Bone marrow (tissue), 2 donors: ENCODE results near the gene CBR1.
"Not testable (repeated sequence)": the region's sequence is repeated elsewhere in the genome, so short reads cannot be mapped to it uniquely, and the experiment has no call there.

Experiments
- DNase-seq, 2 donors: peaks; one replicate each; lab custom pipeline; 2025; lab: John Stamatoyannopoulos, UW

CBR1 gene

DNA sequence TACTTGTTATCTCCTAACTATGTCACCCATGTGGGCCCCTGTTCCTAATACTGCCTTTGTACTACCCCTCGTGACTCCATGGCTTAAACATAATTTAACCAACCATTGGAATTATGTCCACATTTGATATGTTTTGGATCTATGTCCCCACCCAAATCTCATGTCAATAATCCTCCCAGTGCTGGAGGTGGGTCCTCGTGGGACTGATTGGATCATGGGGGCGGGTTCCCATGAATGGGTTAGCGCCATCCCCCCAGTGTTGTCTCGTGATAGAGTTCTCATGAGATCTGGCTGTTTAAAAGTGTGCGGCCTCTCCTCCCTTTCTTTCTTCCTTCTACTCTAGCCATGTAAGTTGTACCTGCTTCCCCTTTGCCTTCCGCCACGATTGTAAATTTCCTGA lies 9.8 kb downstream of the CBR1 start:
- no peak for DNase-seq

DNA sequence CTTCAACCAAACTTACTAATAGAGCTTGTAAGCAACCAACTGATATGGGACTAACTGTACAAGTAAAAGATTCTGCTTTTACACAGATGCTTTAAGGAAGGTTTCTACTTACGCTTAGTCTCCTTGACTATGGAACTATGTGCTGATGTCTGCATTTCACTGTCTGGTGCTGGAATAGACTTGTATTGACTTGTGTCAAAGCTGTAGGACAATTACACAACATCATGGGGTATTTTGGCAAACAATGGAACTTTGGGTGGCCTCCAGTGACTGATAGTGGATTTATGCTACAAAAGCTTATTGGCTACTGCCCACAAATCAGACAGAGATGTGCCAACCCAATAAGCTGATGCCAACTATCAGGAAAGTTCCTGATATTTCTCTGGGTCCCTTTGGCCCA lies 10.6 kb downstream of the CBR1 start:
- DNase-seq: no peak

DNA sequence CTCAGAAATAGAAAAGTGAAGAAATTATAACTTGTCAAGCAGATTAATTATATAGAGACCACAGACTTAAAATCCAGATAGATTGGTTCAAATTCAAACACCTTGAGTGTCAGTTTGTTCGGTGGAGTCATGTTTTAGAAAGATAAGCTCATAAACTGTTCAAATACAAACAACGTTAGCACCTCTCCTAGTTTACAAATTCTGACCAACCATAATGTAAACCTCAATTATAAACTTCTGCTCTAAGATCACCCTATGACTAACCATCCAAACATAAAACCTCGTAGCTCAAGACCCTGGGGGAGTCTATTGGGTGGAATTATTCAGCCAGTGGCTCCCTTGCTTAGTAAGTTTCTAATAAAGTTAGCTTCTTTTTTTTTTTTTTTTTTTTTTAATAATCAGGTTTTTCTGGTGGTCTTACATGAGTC lies 12.4 kb downstream of the CBR1 start:
- DNase-seq: no peak

DNA sequence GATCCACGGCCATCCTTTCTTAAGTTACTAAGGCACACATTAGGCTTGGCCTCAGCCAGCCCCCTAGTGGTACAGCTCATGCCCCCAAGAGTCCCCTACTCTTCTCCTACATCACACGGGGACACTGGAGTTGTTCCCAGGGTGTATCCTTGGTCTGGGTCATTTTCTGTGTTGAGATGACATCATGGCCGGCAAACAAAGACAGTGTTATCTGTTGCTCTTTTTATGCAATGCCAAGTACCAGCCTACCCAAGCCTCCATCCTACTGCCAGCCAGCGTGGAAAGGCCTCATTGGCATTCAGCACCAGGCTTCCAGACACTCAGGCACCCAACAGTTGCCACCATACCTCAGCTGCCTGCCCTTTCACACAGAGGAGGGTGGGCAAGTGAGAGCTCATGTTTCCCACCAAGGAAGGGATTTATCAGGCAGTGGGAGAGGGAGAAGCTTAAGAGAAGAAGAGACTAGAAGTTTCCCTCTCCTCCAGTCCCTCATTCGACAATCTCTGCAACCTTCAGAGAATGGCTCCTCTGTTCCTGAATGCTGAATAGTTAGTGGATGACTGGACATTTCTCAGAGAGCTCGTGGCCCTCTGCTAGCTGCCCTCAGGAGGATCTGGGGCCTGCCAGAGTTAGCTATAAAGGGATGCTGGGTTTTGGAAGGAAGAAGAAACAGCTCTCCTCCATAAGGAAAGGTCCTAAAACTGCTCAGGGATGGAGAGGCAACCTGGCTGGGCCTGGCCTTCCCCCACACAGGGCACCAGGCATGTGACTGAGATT lies 17.7 kb downstream of the CBR1 start:
- DNase-seq: no peak

DNA sequence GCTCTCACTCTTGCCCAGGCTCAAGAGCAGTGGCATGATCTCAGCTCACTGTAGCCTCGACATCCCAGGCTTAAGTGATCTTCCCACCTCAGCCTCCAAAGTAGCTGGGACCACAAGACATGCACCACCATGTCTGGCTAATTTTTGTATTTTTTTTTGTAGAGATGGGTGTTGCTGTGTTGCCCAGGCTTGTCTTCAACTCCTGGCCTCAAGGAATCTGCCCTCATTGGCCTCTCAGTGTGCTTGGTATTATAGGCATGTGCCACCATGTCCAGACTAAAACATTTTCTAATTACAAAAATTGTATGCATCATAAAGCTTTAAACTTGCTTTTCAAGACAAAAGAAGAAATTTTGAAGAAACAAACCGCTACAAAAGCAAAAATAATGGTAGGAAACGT lies 20.1 kb downstream of the CBR1 start:
- no peak for DNase-seq

DNA sequence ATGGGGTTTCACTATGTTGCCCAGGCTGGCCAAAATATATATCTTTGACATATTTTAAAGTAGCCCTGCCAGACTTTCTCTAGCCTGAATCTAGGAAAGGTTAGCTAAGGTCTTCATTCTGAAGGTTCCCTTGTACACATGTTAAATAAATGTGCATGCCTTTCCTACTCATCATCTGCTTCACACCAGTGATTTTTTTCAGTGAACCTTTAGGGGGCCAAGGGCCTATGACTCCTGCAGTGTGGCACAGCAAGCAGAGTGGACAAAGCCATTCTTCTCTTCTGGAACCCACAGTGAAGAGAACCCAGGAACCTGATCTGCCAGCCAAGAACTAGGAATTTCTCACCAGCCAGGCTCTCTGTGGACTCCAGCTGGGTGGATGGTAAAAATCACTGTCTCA lies 22.9 kb downstream of the CBR1 start:
- DNase-seq: no peak

DNA sequence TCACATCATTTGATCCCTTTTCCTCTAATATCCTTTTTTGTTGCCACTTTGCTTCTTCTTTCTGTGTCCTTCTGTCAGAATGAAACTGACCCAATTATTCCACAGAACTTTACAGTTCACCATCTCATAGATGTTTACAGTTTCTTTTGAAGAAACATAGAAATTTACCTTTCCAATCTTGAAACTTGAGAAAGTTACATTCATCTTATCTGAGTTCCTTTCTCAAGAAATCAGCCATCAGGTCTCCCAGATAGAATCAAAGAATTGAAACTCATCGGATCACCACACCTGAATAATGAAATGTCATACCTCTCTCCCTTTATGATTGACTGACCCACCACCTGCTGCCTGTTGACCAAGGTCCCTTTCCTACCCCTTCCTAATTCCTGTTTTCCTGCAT lies 23.7 kb downstream of the CBR1 start:
- no peak for DNase-seq

DNA sequence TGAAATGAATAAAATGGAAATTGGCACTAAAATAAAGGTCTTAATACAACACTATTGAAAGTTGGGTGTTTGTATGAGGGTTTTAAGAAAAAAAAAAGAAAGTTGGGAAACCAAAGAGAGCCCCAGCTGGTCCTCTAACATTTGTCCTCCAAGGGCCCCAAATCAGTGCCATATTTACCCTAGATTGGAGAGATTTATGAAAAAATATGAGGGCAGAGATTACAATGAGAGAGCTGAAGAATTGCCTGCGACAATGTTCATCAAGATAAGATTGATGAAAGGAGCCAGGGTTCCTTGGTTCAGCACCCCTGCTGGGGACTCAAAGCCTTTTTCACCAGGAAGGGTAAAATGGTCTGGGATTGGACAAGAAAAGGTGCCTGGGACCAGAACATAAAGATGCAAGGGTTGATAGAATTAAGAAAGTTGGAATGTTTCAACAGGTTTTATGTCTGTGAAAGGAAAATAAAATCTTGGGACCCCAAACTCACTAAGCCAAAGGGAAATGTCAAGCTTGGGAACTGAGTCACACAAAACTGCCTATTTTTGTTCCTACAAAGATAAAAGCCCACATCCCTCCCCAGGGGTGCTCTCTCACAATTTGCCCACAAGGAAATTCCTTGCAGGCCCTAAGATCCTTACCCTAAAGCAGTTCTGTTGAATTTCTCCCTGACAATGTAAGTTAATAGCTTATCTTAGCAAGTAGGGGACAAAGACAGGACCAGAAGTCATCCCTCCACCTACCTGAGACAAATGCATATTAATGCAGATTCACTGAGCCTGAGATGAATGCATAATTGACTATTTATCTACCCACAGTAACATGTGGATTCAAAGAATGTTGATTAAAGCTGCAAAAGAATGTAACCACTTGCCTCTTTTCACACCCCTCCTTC lies 26.8 kb downstream of the CBR1 start:
- no peak for DNase-seq

DNA sequence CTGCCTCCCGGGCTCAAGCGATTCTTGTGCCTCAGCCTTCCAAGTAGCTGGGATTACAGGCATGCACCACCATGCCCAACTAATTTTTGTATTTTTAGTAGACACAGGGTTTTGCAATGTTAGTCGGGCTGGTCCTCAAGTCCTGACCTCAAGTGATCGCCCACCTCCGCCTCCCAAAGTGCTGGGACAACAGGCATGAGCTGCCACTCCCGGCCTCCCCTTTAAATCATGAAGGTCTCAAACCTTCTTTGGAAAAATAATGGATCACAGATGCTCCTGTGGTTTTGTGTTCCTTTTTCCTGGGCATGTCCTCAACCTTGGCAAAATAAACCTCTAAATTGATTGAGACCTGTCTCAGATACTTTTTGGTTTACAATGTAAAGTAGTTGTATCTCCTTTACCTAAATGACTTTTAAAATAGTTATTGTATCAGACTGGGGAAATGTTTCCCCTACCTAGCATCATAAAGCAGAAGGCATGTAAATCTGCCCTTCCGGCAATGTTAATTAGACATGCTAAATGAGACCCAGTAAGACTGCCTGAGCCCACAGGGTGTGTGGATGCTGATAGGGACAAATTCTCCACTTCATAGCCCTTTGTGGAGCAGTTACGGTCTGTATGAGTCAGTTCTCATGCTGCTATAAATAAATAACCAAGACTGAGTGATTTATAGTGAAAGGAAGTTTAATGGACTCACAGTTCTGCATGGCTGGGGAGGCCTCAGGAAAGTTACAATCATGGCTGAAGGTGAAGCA lies 27.8 kb downstream of the CBR1 start:
- peak in 1 of 2 donors; percentile 89 for DNase-seq

DNA sequence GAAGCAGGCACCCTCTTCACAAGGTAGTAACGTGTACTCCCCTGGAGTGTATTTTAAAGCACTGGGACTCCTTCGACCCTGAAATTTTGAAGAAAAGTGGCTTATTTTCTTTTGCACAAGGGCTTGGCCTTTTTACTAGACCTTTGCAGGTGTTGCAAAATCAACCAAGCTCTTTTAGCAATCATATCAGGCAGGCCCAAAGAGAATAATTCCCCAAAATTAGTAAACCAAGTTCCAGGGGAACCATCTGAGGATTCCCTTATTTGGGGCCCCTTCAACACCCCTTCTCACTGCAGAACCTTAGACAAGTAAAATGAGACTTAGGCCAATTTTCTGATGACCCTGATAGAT lies 28.3 kb downstream of the CBR1 start:
- DNase-seq: no peak

DNA sequence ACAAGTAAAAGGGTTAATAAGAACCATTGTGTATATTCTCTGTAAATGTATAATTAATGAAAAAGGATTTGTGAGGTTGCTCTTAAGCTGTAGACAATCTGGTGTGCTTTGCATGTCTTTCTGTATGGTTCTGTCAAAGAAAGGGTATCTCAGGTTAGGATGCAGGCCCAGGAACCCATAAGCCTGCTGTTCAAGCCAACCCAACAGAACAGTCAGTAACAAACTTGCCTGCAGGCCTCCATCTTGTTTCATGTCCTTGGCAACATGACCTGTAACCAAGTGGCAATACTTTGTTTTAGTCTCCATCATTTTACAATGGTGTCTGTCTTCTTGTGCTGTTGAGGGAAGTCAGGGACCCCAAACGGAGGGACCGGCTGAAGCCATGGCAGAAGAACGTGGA lies 29.2 kb downstream of the CBR1 start:
- no peak for DNase-seq

DNA sequence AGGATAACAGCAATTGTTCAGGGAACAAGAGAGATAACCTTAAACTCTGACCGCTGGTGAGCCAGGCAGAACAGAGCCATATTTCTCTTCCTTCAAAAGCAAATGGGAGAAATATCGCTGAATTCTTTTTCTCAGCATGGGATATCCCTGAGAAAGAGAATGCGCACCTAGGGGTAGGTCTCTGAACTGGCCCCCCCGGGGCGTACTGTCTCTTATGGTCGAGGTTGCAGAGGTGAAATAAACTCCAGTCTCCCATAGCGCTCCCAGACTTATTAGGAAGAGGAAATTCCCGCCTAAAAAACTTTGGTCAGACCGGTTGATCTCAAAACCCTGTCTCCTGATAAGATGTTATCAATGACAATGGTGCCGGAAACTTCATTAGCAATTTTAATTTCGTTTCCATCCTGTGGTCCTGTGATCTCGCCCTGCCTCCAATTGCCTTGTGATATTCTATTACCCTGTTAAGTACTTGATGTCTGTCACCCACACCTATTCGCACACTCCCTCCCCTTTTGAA lies 29.9 kb downstream of the CBR1 start:
- not testable (repeated sequence) for DNase-seq

DNA sequence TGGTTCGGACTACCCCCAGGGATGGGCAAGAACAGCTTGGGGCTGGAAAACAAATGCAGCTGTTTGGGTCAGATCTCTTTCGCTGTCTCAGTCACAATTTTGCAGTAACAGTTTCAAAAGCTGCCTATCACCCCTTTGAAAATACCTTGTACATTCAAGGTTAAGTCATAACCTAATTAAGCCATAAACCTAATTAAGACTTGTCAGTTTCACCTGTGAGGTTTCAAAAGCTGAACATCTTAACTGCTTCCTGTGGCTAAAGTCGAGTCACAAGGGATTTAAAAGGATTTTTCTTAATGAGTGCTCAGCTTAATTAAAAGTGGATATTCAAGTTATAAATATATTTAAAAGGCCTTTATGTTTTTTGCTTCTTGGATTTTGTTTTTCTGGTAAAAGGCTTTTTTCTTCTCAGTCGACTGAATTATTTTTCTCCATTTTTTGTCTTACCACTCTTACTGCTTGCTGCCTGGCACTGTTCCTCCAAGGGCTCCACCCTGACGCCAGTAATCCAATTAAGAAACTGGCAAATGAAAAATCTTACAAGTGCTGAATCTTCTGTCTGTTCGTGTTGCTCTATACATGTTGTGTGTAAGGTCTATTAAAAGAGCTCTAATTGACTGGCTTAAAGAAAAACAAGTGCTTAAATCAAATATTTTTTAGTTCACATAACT lies 31.3 kb downstream of the CBR1 start:
- no peak for DNase-seq

DNA sequence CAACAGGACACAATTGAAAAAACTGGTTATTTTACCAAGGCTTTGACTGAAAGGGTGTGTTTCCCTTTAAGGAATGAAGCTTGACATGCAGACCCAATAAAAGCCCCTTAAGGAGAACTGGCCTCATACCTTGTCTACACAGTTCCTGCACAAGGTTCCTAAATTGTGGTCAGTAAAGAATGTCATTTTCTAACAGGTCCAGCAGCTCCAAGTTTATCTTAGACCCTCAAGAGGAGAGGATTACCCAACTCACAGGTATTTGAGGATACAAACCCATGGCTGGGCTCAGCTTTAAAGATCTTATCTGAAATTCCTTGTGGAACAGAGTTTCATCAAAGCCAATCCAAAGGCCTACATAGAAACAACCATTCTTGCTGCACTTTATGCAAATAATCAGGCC lies 33.6 kb downstream of the CBR1 start:
- no peak for DNase-seq

DNA sequence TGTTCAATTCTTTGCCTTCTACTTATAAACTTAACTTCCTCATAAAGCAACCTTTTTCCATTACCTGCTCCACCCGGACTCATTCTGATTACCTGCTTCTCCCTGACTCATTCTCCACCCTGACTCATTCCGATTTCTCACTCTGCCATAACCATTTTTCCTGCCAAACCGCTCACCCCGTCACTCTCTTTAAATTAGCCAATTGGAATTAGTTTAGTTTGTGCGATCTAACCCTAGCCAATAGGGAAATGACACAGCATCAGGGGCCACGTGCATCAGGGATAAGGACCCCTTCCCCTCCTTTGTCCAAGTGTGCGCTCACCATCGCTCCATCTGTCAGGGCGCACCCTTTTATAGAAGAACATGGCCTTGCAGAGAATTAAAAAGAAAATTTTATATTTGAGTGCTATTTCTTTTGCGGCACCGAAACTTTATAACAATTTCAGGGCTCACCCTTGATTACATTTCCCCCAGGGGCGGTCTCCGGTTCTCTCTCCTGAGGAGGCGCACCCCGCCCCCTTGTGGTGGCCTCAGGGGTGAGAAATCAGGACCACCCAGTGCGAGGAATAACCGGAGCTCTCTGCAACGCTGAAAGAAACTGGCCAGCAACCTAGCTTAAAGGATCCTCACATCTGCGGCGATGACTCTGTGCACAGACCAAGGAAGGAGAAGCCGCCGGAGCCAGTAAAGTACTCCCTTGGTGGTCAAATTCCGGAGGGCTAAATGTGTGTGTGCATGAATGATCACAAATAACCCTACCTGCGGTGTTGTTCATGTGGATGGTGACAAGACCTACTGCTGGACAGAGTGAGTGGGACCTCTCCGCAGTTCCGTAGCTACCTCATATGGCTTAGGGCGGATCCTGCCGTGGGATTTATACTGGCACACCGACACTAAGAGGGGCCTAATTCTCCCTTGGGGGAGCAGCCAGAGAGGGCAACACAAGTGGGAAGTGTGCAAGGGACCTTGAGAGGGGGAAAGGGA lies 34.8 kb downstream of the CBR1 start:
- peak in 1 of 2 donors; percentile 67 for DNase-seq

DNA sequence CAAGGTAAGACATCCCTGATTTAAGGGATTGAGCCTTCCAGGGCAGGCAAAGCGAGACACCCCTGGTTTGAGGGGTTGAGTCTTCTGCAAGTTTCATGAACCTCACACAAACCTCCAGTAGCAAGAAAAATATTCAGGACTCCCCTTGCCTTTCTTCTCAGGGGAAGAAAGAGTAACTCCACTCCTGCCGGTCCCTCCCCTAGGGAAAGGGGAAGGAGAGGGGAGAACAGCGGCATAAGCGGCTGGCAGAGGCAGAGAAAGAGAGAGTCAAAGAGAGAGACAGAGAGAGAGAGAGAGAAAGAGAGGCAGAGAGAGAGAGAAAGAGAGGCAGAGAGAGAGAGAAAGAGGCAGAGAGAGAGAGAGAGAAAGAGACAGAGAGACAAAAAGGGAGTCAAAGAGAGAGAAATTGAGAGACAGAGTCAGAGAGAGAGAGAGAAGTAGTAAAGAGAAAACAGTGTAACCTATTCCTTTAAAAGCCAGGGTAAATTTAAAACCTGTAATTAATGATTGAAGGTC lies 35.6 kb downstream of the CBR1 start:
- no peak for DNase-seq

DNA sequence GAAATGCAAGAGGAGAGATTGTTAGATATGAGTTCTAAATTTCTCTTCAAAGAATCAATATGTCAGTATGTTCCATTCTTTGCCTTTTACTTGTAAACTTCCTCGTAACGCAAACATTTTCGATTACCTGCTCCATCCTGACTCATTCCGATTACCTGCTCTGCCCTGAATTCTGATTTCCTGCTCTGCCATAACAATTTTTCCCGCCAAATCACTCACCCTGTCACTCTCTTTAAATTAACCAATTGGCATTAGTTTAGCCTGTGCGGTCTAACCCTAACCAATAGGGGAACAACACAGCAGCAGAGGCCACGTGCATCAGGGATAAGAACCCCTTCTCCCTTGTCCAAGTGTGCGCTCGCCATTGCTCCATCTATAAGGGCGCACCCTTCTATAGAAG lies 40.0 kb downstream of the CBR1 start:
- no peak for DNase-seq

DNA sequence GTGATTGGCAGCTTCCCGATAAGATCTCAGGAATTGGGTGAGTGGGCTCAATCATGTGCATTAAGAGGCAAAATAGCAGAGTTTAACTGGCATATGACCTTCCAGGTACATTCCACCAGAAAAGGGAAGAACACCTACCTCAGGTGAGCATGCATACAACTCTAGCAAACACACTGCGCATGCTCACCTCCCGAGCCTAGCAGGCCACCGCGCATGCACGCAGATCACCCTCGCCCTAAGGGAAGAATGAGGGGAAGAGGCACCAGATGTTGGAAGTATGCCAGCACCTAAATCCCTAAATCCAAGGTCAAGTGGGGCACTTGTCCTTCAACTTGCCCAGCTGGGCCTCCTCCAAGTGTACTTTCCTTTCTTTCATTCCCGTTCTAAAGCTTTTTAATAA lies 41.4 kb downstream of the CBR1 start:
- DNase-seq: no peak

DNA sequence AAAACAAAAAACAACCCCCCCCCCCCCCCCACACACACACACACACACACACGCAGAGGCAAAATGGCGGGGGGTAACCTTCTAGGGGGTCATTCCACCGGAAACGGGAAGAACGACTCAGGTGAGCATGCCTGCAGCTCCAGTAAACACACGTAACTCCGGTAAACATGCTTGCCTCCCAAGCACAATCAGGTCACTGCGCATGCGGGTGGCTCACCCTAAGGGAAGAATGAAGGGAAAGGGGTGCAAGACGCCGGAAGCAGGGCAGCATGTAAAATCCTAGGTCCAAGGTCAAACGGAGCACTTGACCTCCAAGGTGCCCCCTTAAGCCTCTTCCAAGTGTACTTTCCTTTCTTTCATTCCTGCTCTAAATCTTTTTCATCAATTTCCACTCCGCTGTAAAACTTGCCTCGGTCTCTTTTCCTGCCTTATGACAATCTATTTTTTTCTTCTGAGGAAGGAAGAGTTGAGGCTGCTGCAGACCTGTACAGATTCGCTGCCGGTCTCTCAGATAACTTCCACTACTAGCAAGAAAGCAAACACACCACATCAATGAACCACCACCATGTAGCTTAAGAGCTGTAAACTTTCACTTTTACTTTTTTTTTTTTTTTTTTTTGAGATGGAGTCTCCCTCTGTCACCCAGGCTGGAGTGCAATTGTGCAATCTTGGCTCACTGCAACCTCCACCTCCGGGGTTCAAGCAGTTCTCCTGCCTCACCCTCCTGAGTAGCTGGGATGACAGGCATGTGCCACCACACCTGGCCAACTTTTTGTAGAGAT lies 44.0 kb downstream of the CBR1 start:
- no peak for DNase-seq
